Measurements from ENCODE around the gene ALDH1L1. TPM values are rescaled to one million over a fixed set of nuclear protein-coding genes. Genes with fewer than 3 reads are reported as not detected.

ALDH1L1 gene
- total and polyA plus RNA-seq, 2 of the 8 experiments (the other 6 are each of a cell fraction or from before 2014, with no cell fraction given) = 0.98 to 1.6 TPM

- Histone ChIP-seq H4K5ac (ENCODE audit: insufficient read length, low read depth, low read length) (no peak overlapping the region), H3K27ac (ENCODE audit: low read depth, low read length) (no peak overlapping the region), H3K27me3 (replicated peaks in 1 of 4; ENCODE audit: control insufficient read depth in 3 of 4, extremely low read depth in 1 of 4, insufficient read depth in 3 of 4, low read length in 3 of 4) (peaks cover 0 to 3% (median 1%) of the 10 kb centered on the region in 4 experiments; a peak in 5 of 7 replicates), H3K4me2 (ENCODE audit: insufficient read depth in 1 of 2, low read depth in 2 of 2, low read length in 2 of 2) (no peak overlapping the region), H2AK5ac (ENCODE audit: low read depth, low read length) (no peak overlapping the region; the same call in 1 of the 2 replicates), H2BK12ac (ENCODE audit: low read depth, low read length) (no peak overlapping the region), H3K23ac (ENCODE audit: insufficient read length) (no peak overlapping the region), H2BK20ac (ENCODE audit: low read length) (no peak overlapping the region), H3K79me2 (ENCODE audit: control insufficient read depth in 1 of 2, insufficient read depth in 2 of 2, low read length in 2 of 2) (no peaks in the 10 kb centered on the region), H3K14ac (ENCODE audit: insufficient read length) (no peak overlapping the region), H3K56ac (replicated peaks; ENCODE audit: insufficient read length, low read depth, low read length) (no peak overlapping the region), H3K18ac (ENCODE audit: extremely low read depth, low read length) (no peak overlapping the region), H4K91ac (replicated peaks; ENCODE audit: insufficient read length, low read length) (no peak overlapping the region), H2AFZ (ENCODE audit: low read length) (no peak overlapping the region), H2BK15ac (ENCODE audit: low read length) (no peak overlapping the region), H3K36me3 (ENCODE audit: control insufficient read depth in 2 of 4, insufficient read depth in 4 of 4, low read length in 3 of 4) (no peaks in the 10 kb centered on the region), H3K9ac (replicated peaks in 1 of 4; ENCODE audit: extremely low read depth in 1 of 4, low read depth in 3 of 4, low read length in 3 of 4) (no peak overlapping the region), H3K23me2 (ENCODE audit: low read depth, low read length) (no peaks in the 10 kb centered on the region), H3K9me3 (ENCODE audit: insufficient read depth in 2 of 2, low read depth in 1 of 2, low read length in 1 of 2) (no peaks in the 10 kb centered on the region), H3K4ac (replicated peaks; ENCODE audit: insufficient read length, low read depth, low read length) (no peak overlapping the region), H3K4me1 (replicated peaks in 1 of 4; ENCODE audit: control insufficient read depth in 3 of 4, insufficient read depth in 4 of 4, low read length in 3 of 4) (peaks cover 0 to 21% (median 9%) of the 10 kb centered on the region in 4 experiments; a peak in 6 of 7 replicates), H2BK5ac (ENCODE audit: low read depth, low read length) (no peak overlapping the region), H2BK120ac (replicated peaks; ENCODE audit: low read depth, low read length) (no peak overlapping the region), H3K79me1 (ENCODE audit: low read depth, low read length) (no peaks in the 10 kb centered on the region), H4K20me1 (replicated peaks in 1 of 2; ENCODE audit: control insufficient read depth in 1 of 2, insufficient read depth in 2 of 2, low read length in 2 of 2) (no peaks in the 10 kb centered on the region), H4K8ac (ENCODE audit: extremely low read depth, insufficient read depth, low read length) (no peak overlapping the region; the same call in 1 of the 2 replicates), H3K4me3 (ENCODE audit: extremely low read depth in 1 of 4, insufficient read depth in 2 of 4, low read depth in 3 of 4, low read length in 4 of 4) (no peak overlapping the region)
- FAIRE-seq = no peak
- CTCF ChIA-PET (ENCODE audit: partially characterized antibody) = interaction anchor here (5.0 to 6.1 kb wide), 2 partner anchors 19 to 28 kb away, joined by 52 to 58 read pairs; no protein-coding TSS in a partner anchor
- 84% methylated on average over 15 of the region's 15 CpGs; no CpG with 5 or more reads in 1 of the 2 experiments for WGBS, 2 experiments (ENCODE audit: extremely low coverage in 1 of 2, insufficient coverage in 1 of 2, insufficient read length in 1 of 2, insufficient replicate concordance in 2 of 2, low coverage in 1 of 2, low lambda C conversion rate in 2 of 2, missing lambda C conversion rate in 1 of 2)
- POLR2A ChIA-PET (ENCODE audit: partially characterized antibody) = no interaction called here
- DNase-seq (ENCODE audit: low read depth in 1 of 2, low spot score in 2 of 2) = peak in 1 of 2 experiments; percentile 38
- TF ChIP-seq CHD1 (IDR thresholded peaks at IDR 0.05; ENCODE audit: low read depth, low read length) (no peak), SUZ12 (IDR thresholded peaks at IDR 0.05; ENCODE audit: low read length) (no peak), SP1 (IDR thresholded peaks at IDR 0.05; ENCODE audit: low read depth, low read length) (no peak), KDM5A (IDR thresholded peaks at IDR 0.05; ENCODE audit: low read length) (no peak), SRF (IDR thresholded peaks at IDR 0.05; ENCODE audit: low read depth, low read length) (no peak), EP300 (IDR thresholded peaks at IDR 0.05; ENCODE audit: borderline replicate concordance in 1 of 2, low read depth in 2 of 2, low read length in 2 of 2) (no peak), POU5F1 (IDR thresholded peaks at IDR 0.05; ENCODE audit: low read depth, low read length) (no peak), POLR2A (IDR thresholded peaks at IDR 0.05; ENCODE audit: control extremely low read depth in 1 of 2, low read depth in 2 of 2, low read length in 2 of 2) (no peak), YY1 (IDR thresholded peaks at IDR 0.05; ENCODE audit: low read depth, low read length) (no peak), RFX5 (IDR thresholded peaks at IDR 0.05; ENCODE audit: borderline replicate concordance, low read depth, low read length) (no peak), ATF2 (IDR thresholded peaks at IDR 0.05; ENCODE audit: low read length) (no peak), TAF1 (IDR thresholded peaks at IDR 0.05; ENCODE audit: low read depth, low read length) (no peak)
These were observed 50.1 kb downstream of the ALDH1L1 start for GRCh38 chr3:126130081-126130855.
